Measurements from ENCODE around the gene UGT1A5.

DNA sequence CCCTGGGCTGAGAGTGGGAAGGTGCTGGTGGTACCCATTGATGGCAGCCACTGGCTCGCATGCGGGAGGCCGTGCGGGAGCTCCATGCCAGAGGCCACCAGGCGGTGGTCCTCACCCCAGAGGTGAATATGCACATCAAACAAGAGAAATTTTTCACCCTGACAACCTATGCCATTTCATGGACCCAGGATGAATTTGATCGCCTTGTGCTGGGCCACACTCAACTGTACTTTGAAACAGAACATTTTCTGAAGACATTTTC is 34.5 kb downstream of the UGT1A5 start:
- TF ChIP-seq ZNF17 (CRISPR knock-in tag; IDR thresholded peaks at IDR 0.05) (no peak), TAF1 (CRISPR knock-in tag; IDR thresholded peaks at IDR 0.05) (no peak), MIER2 (CRISPR knock-in tag; IDR thresholded peaks at IDR 0.05) (no peak), ZNF292 (CRISPR knock-in tag; IDR thresholded peaks at IDR 0.05; ENCODE audit: borderline replicate concordance, low read depth) (no peak), HCFC1 (IDR thresholded peaks at IDR 0.05; ENCODE audit: low read depth, low read length) (no peak), SUZ12 (IDR thresholded peaks at IDR 0.05; ENCODE audit: low read depth, low read length) (no peak), TARDBP (CRISPR knock-in tag; IDR thresholded peaks at IDR 0.05) (no peak), ZNF207 (IDR thresholded peaks at IDR 0.05; ENCODE audit: borderline replicate concordance) (no peak), NFE2L2 (IDR thresholded peaks at IDR 0.05; ENCODE audit: low read length) (no peak)
- TF ChIP-seq, protein P1, sequence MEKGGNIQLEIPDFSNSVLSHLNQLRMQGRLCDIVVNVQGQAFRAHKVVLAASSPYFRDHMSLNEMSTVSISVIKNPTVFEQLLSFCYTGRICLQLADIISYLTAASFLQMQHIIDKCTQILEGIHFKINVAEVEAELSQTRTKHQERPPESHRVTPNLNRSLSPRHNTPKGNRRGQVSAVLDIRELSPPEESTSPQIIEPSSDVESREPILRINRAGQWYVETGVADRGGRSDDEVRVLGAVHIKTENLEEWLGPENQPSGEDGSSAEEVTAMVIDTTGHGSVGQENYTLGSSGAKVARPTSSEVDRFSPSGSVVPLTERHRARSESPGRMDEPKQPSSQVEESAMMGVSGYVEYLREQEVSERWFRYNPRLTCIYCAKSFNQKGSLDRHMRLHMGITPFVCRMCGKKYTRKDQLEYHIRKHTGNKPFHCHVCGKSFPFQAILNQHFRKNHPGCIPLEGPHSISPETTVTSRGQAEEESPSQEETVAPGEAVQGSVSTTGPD (CRISPR knock-in tag; IDR thresholded peaks at IDR 0.05), result no peak

Data from HepG2 (cell line).